HG03159 (cell line): ENCODE data around the gene NUDC.

Experiments used
- ATAC-seq: cut with Tn5 transposase; IDR thresholded peaks from one replicate; pipeline ENCODE4 v1.9.1; 2021; ENCODE audit warnings: mild to moderate bottlenecking, moderate library complexity; ENCODE audit not compliant: unreplicated experiment

NUDC gene

GRCh38 chr1:26949266-26949925 lies 27.9 kb downstream of the NUDC start:
- no peak for ATAC-seq

DNA sequence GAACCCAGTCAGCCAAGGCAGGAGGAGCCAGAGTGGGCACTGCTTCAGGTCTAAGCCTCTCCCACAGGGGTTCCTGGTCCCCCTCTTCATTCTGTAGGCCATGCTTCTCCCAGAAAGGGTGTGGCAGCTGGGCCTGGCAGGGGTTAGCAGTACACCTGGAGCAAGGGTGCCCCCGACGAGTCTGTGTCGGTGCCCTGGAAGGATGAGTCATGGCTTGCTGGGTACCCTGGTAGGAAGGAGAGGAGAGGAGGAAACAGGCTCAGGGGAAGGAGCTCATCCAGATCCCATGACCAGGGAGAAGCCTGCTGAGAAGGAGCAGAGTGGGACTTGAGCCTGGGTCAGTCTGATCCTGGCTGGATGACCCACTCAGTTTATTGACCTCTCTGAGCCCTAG lies 28.4 kb downstream of the NUDC start:
- ATAC-seq: no peak

GRCh38 chr1:26950602-26951001 lies 29.1 kb downstream of the NUDC start:
- ATAC-seq: no peak

DNA sequence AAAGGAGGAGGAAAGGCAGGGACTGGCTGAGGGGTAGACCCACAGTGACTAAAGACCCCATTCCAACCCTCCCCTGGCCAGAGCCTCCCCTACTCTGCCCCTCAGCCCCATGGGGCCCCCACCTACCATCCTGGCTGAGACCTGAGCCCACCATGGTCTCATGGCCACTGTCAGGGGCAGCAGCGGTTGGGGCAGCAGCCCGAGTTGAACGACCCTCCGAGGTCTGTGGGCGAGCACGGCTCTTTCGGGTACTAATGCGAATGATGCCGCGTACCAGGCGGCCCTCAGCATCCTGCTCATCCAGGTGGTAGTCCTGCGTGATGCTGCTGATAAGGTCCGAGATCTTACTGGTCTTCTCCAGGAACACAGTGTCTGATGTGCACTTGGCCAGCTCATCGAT lies 29.7 kb downstream of the NUDC start:
- no peak for ATAC-seq

- no peak for ATAC-seq
Measured at GRCh38 chr1:26951821-26952497, 30.4 kb downstream of the NUDC start.

DNA sequence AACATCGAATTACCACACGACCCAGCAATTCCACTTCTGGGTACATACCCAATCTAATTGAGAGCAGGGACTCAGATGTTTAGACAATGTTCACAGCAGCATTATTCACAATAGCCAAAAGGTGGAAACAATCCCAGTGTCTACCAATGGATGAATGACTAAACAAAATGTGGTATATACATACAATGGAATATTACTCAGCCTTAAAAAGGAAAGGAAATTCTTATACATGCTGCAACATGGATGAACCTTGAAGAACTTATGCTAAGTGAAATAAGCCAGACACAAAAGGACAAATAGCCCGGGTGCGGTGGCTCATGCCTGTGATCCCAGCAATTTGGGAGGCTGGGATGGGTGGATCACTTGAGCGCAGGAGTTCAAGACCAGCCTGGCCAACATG lies 31.8 kb downstream of the NUDC start:
- ATAC-seq: no peak

GRCh38 chr1:26956321-26956720 lies 34.8 kb downstream of the NUDC start:
- no peak for ATAC-seq

GRCh38 chr1:26957306-26957705 lies 35.8 kb downstream of the NUDC start:
- ATAC-seq: no peak

DNA sequence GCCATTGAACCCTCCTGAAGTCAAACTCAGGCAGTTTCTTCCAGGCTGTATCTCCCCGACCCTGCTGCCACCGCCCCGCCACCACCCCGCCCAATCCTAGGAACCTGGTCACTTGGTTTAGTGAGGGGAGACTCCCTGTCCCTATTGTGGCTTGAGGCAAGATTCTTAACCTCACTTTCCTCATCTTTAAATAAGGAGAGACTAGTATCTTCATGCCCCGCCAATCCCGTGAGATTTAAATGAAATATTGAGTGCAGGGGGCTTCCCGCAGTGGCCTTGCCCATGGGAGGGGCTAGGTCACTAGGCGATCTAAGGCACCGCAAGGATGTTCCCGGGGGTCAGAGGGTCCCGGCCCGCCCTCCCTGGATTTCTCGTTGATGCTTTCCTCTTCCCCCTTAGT lies 37.7 kb downstream of the NUDC start:
- no peak for ATAC-seq

DNA sequence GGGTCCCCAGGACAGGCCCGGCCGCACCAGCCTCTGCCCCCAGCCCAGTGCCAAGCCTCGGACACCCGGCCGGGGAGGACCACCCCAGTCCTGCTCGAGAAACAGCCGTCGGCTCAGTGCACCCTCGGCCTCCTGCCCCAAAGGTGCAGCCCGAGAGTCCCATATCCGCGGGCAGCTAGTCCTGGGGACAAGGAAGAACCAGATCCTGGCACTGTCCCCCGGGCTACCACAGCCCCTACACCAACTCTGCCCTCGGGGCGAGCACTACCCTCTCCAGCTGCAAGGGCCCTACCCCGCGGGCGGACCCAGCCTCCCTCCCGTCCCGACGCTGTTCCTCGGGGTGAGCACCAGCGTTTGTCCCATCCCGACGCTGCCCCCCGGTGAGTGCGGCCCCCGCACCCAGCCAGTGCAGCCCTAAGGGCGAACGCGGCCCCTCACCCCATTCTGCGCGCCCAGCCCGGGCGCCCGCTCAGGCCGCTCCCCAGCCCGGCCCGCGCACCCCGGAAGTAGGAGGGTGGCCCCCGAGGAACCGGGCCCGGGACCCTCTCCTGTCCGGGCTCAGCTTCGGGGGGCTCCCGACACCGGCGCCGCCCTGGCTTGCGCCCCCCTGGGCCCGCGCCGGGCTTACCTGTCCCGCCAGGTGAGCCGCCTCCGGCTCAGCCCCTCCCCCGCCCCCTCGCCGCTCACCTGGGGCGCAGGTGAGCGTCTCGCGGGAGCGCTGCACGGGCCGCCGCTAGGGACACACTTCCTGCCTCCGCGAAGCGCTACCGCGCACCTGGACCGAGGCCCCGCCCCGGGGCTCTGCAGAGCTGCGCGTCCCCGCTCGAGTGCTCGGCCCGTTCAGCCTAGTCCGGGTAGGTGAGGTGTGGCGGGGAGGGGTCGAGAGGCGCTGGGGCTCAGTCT lies 38.4 kb downstream of the NUDC start, which contains the start of gene KDF1:
Gene KDF1, minus strand, starts transcription at position 747 of the 903 bp plus-strand sequence. CDS start 8,088 bp downstream, outside the sequence.
- no peak for ATAC-seq

DNA sequence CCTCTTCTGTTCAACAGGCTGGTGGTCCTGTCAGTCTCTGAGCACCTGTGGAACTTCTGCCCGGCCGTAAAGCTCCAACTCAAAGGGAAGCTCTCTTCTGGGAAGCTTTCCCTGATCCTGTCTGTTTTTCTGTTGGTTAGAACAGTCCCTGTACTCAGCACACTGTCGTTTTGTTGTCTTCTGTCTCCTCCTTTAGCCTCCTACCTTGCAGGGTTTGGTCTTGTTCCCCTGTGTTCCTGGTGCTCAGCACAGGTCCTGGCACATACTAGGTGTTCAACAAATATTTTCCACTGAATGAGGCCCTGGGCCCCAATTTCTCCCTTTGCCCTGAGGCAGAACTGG lies 39.1 kb downstream of the NUDC start:
- no peak for ATAC-seq

GRCh38 chr1:26961826-26962225 lies 40.3 kb downstream of the NUDC start:
- no peak for ATAC-seq

DNA sequence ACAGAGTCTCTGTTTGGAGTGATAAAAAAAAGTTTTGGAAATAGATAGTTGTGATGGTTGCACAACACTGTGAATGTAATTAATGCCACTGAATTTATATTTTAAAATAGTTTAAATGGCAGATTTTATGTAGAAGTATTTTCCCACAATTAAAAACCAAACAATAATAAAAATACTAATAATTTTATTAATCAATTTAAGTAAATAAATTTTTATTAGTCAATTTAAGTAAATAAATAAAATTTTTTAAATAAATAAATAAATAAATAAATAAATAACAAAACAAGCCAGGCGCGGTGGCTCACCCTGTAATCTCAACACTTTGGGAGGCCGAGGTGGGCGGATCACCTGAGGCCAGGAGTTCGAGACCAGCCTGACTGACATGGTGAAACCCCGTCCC lies 43.7 kb downstream of the NUDC start:
- ATAC-seq: no peak

DNA sequence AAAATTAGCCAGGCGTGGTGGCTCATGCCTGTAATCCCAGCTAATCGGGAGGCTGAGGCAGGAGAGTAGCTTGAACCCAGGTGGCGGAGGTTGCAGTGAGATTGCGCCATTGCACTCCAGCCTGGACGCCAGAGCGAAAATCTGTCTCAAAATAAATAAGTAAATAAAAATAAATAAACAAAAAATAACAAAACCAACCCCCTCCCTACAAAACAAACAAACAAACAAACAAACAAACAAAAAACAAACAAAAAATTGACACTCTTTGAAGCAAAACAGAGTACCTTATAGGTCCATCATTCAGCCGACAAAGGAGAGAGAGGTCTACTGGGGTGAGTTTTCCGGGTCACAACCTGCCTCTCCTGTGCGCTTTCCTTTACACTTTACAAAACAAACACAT lies 44.1 kb downstream of the NUDC start:
- ATAC-seq: no peak

- ATAC-seq: no peak
Measured at GRCh38 chr1:26970810-26971209, 49.3 kb downstream of the NUDC start.

DNA sequence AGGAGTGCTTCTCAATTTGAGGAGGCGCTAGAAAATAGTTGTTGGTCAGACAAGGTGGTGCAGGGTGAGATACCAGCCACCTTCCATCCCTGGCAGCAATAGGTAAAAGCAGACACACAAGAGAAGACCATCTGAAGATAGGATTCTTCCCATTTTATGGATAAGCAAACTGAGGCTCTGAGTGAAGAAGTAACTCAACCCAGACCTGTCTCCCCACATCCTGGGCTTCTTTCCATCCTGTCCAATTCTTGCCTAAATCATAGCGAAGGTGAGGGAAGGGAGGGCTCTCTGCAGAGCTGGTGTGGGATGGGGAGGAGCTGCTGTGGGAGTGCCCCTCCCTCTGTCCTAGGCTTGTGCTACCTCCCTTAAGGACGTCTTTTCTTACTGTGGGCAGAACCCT lies 50.0 kb downstream of the NUDC start:
- no peak for ATAC-seq

DNA sequence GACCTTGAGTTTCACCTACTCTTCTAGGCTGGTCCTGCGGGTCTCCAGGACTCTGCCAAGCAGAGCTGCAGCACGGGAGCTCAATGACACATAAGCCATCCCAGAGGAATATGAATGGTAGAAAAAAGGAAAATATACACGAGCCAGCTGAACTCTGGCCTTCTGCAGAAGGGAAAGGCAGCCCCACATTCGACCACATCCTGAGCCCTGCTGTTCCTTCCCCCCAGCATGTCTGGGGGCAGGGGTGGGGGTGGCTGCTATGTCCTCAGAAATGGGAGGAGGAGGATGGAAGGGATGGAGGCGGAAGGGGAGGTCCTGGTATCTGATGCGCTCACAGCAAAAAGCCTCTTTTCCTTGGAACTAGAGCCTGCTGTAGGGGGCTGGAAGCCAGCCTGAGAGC lies 50.8 kb downstream of the NUDC start:
- no peak for ATAC-seq

DNA sequence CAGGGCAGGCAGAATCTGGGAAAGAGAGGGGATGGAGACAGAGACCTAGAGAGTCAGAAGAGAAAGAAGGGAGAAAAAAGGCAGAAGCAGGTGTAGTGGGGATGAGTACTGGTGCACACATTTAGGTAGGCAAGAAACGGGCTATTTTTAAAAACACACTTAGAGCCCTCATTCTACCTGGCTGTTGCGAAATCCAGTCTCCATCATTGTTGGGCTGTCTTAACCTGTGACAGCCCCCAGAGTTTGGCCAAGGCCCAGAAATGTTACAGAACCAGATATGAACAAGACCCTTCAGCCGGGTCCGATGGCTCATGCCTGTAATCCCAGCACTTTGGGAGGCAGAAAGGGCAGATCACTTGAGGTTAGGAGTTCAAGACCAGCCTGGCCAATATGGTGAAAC lies 51.3 kb downstream of the NUDC start:
- ATAC-seq: no peak

DNA sequence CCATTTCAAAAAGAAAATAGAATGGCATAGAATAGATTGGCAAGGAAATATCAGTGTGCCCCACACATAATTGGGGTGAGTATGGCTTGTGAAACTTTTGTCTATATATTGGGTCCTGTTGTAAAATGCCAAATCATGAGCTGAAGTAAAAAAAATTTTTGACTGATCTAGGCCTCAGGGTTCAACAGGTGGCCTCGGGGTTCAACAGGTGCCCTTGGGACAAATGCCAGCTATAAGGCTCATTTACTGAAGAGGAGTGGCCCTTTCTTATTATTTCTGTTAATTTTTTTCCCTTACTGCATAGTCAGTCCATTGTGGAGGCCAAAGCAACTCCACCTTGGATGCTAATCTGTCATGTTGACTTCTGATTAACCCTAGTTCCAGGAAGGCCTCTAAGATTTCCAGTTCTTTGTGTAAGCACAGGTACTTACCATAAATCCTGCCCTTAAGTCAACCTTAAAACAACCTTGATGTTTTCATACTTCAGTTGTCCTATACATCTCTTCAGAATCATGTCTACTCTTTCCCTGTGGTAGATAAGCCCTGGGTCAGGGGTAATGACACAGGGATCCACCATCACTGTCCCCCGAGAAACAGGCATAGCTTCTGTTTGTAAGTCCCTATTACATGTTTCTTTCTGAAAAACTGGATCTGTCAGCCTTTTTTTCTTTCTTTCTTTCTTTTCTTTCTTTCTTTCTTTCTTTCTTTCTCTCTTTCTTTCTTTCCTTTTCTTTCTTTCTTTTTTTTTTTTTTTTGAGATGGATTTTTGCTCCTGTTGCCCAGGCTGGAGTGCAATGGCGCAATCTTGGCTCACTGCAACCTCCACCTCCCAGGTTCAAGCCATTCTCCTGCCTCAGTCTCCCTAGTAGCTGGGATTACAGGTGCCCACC lies 55.3 kb downstream of the NUDC start:
- no peak for ATAC-seq

DNA sequence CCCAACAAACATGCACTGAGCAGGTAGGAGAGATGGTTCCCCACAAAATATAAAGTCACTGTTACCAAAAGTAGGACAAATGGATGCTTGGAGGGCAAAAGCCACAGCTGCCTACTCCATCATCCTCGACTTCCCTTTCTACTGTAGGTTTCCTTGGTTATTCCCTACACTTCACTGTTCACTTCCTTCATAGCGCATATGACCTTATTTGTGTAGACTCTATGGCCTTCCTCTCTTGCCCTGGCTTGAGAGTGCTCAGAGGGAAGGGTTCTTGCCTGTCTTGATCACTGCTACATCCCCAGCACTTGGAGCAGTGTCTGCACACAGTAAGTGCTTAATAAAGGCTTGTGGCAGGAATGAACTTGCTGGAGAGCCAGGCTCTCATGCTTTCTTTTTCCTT lies 57.4 kb downstream of the NUDC start:
- no peak for ATAC-seq
